ENCODE measurements around the gene TMEM88.

DNA sequence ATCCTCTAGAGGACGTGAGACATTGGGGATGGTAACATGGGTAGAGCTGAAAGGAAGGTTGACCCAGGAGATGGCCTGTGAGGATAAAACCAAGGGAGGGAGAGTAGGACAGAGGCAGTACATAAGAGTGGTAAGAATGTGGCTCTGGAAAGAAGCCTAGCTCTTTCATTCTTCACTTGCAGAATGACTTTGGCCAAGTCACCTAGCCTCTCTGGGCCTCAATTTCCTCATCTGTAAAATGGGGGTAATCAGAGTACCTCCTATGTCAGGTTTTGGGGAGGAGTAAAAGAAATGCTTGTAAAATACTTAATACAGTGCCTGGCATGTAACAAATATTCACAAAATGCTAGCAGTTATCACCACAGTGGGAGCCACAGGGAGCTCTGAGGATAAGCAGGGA lies 14.0 kb upstream of the TMEM88 start:
- TF ChIP-seq TAF1 (IDR thresholded peaks at IDR 0.05; ENCODE audit: borderline replicate concordance, insufficient read depth, low read length) (no peak), POLR2AphosphoS5 (IDR thresholded peaks at IDR 0.05; ENCODE audit: low read depth, low read length) (no peak)
- TF ChIP-seq, protein P1, sequence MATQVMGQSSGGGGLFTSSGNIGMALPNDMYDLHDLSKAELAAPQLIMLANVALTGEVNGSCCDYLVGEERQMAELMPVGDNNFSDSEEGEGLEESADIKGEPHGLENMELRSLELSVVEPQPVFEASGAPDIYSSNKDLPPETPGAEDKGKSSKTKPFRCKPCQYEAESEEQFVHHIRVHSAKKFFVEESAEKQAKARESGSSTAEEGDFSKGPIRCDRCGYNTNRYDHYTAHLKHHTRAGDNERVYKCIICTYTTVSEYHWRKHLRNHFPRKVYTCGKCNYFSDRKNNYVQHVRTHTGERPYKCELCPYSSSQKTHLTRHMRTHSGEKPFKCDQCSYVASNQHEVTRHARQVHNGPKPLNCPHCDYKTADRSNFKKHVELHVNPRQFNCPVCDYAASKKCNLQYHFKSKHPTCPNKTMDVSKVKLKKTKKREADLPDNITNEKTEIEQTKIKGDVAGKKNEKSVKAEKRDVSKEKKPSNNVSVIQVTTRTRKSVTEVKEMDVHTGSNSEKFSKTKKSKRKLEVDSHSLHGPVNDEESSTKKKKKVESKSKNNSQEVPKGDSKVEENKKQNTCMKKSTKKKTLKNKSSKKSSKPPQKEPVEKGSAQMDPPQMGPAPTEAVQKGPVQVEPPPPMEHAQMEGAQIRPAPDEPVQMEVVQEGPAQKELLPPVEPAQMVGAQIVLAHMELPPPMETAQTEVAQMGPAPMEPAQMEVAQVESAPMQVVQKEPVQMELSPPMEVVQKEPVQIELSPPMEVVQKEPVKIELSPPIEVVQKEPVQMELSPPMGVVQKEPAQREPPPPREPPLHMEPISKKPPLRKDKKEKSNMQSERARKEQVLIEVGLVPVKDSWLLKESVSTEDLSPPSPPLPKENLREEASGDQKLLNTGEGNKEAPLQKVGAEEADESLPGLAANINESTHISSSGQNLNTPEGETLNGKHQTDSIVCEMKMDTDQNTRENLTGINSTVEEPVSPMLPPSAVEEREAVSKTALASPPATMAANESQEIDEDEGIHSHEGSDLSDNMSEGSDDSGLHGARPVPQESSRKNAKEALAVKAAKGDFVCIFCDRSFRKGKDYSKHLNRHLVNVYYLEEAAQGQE (IDR thresholded peaks at IDR 0.05; ENCODE audit: insufficient read depth in 1 of 2, low read depth in 2 of 2, low read length in 2 of 2) = no peak

Measured in PFSK-1 (cell line).